Measurements from ENCODE around the gene EPHA3. TPM values are rescaled to one million over a fixed set of nuclear protein-coding genes. Genes with fewer than 3 reads are reported as not detected.

Gene EPHA3
- total and polyA plus RNA-seq, 4 donors = 0.44 to 2.7 (median 1.2) TPM

DNA sequence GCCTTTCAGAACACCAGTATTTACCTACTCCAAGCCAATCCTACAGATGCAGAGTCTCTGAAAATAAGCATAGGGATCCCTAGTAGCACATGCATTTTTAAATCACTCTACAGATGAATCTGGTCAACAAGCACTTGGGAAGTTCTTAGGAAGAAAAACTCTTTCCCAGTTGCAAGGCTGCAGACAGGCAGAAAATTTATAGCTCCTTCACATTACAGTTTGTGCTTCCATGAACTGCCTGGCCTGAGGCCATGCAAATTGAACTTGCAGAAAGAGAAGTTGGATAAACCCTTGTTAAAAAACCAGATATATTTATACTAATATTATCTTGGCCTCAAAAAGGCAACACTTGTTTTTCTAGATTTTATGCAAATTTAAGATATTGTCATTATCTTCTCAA lies 256.9 kb downstream of the EPHA3 start:
- no peaks in the 10 kb centered on the region for H3K36me3 ChIP-seq (ENCODE audit: control insufficient read depth in 4 of 4, insufficient read depth in 3 of 4, low read depth in 1 of 4, low read length in 3 of 4)
- H3K9me3 ChIP-seq (ENCODE audit: control insufficient read depth in 4 of 4, low read length in 3 of 4) = peaks cover 0 to 2% (median 1%) of the 10 kb centered on the region in 4 donors
- no peak for DNase-seq (ENCODE audit: low spot score)
- no peak overlapping the region for H3K27ac ChIP-seq (ENCODE audit: low read depth in 1 of 2, low read length in 2 of 2)
- TF ChIP-seq YY1 (IDR thresholded peaks at IDR 0.05) (no peak), ZBTB33 (IDR thresholded peaks at IDR 0.05) (no peak), MAX (IDR thresholded peaks at IDR 0.05) (no peak), HNF4G (IDR thresholded peaks at IDR 0.05) (no peak), FOXA2 (IDR thresholded peaks at IDR 0.05) (no peak), EGR1 (IDR thresholded peaks at IDR 0.05; ENCODE audit: low read depth in 2 of 2) (no peak), RXRA (IDR thresholded peaks at IDR 0.05) (no peak), JUND (IDR thresholded peaks at IDR 0.05) (no peak), HNF4A (conservative IDR thresholded peaks at IDR 0.05) (no peak), NR2F2 (IDR thresholded peaks at IDR 0.05) (no peak), CTCF (IDR thresholded peaks at IDR 0.05; ENCODE audit: low read depth, low read length, missing input control) (no peak), SP1 (IDR thresholded peaks at IDR 0.05) (no peak), RAD21 (IDR thresholded peaks at IDR 0.05) (no peak), GABPA (IDR thresholded peaks at IDR 0.05 in 1 of 2, conservative IDR thresholded peaks at IDR 0.05 in 1 of 2) (no peak), TAF1 (conservative IDR thresholded peaks at IDR 0.05) (no peak), ATF3 (IDR thresholded peaks at IDR 0.05) (no peak), FOXA1 (IDR thresholded peaks at IDR 0.05) (no peak)
- TF ChIP-seq, protein P1, sequence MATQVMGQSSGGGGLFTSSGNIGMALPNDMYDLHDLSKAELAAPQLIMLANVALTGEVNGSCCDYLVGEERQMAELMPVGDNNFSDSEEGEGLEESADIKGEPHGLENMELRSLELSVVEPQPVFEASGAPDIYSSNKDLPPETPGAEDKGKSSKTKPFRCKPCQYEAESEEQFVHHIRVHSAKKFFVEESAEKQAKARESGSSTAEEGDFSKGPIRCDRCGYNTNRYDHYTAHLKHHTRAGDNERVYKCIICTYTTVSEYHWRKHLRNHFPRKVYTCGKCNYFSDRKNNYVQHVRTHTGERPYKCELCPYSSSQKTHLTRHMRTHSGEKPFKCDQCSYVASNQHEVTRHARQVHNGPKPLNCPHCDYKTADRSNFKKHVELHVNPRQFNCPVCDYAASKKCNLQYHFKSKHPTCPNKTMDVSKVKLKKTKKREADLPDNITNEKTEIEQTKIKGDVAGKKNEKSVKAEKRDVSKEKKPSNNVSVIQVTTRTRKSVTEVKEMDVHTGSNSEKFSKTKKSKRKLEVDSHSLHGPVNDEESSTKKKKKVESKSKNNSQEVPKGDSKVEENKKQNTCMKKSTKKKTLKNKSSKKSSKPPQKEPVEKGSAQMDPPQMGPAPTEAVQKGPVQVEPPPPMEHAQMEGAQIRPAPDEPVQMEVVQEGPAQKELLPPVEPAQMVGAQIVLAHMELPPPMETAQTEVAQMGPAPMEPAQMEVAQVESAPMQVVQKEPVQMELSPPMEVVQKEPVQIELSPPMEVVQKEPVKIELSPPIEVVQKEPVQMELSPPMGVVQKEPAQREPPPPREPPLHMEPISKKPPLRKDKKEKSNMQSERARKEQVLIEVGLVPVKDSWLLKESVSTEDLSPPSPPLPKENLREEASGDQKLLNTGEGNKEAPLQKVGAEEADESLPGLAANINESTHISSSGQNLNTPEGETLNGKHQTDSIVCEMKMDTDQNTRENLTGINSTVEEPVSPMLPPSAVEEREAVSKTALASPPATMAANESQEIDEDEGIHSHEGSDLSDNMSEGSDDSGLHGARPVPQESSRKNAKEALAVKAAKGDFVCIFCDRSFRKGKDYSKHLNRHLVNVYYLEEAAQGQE (IDR thresholded peaks at IDR 0.05) = no peak
- no peak overlapping the region for H3K4me3 ChIP-seq (ENCODE audit: low read depth in 1 of 3, low read length in 3 of 3)
- no peak overlapping the region for H3K9ac ChIP-seq (ENCODE audit: low read depth in 1 of 2, low read length in 2 of 2)
- H3K27me3 ChIP-seq (ENCODE audit: control insufficient read depth in 4 of 4, insufficient read depth in 4 of 4, low read length in 3 of 4) = no peaks in the 10 kb centered on the region
- no peaks in the 10 kb centered on the region for H3K4me1 ChIP-seq (ENCODE audit: control insufficient read depth in 4 of 4, insufficient read depth in 4 of 4, low read length in 3 of 4)

Data from liver (tissue), 9 donors.